Activated T-cell treated with anti-CD3 and anti-CD28 coated beads for 48 hours (primary cell): ENCODE data around the gene NFAM1.

ENCODE experiments used
- DNase-seq: peaks from one replicate; pipeline ENCODE4 v3.0.0-alpha.2; 2020; ENCODE audit warnings: low read depth

The NFAM1 gene

DNA sequence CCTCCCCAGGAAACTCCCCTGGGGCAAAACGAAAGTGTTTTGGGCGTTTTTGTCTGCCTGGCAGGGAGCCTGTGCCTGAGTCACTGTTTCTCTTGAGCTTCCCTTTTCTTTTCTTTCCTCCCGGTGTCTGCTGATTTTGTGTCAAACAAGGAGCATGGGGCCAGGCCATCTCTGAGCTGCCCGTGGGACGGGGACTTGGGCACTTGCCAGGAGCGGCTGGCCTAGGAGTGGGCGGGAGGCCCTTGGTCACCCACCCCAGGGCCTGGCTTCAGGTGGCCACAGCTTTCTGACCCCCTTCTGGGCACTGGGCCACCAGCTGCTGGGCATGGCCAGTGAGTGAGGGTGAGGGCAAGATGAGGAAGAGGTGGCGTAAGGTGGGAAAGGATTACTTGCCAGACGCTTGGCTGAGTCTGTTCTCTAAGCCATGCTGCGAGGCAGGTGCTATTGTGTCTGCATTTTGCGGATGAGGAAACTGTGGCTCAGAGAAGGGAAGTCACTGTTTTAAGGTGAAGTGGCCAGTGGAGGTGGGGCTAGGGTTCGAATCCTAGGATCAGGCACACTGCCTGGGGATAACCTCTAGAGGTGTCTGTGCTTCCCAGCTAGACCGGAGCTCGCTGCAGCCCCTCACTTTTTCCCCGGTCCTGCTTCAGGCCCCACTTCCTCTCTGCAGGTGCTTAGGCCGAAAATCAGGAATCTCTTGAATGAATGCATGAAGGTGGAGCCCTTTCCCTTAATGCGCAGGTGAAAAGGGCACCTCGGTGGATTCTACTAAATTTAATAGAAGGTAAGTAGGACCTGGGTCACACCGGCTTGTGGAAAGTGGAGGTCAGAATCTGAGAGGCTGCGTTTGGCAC, 7.8 kb upstream of the NFAM1 start:
- no peak for DNase-seq

DNA sequence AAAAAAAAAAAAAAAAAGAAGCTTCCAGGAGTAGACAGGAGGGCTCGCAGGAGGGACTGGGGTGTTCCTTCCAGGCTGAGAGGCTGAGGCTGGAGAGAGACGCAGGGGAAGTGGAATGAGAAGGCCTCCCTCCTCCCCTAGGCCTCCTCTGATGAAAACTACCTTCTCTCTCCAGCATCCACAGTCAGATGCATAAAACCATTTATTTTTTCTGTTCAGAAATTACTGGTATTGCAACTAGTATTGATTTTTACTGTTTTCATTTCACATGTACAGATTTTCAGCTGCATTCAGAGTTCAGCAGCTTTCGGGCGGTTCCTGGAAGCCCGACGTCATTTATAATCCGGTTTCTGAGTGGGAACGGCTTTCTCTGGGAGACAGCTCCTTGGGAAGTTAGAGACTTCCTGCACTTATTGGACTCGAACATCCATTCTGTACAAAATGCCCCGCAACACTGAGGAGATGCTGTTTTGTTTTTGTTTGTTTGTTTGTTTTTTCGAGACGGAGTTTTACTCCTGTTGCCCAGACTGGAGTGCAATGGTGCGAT, 6.9 kb upstream of the NFAM1 start:
- no peak for DNase-seq

DNA sequence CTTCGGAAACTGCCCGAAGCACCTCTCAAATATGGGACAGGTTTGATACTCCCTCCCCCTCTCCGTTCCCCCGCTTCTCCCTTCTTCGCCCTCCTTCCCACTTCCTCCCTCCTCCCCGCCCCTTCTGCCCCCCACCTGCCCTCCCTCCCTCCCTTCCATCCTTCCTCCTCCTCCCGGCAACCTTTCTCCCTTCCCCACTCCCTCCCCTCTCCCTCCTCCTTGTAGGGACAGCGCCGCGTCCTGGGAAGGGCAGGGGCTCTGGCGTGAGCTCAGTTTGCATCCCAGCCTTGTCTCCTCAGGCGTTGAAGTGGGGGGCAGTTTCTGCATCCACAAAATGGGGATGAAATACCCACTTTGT, 6.1 kb upstream of the NFAM1 start:
- no peak for DNase-seq

DNA sequence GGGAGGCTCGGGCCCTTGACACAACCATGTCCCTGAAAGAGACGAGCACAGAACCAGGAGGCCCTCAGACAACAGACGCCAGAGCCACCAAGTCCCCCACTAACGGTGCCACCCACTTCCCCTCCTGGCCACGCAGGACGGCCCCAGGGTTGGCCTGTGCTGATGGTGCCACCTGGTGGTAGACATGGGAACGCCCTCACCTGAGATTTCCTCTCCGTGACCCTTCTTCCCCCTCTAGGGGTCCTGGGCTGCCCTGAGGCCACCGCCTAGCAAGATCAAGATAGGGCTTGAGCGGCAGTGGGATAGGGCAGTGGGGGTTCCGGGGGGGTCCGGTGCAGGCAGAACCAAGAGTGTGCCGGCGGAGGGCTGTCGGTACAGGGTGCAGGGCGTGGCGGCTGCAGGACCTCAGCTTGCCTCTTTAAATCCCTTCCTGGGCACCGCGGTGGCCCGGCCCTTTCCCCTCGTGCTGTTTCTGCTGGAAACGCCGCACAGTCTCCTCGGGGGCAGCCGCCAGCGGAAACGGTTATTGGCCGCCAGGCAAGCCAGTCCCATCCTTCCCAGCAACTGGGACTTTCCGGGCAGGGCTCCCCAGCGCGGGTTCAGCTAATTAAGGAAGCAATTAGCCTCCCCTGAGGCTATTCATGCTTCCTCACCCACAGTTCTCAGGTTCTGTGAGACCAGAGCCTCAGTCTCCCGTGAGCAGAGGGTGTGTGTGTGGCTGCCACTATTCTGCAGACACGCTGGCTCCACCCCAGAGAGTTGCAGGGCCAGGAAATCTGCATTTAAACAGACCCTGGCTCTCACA, 5.5 kb upstream of the NFAM1 start:
- peak; percentile 76 for DNase-seq

DNA sequence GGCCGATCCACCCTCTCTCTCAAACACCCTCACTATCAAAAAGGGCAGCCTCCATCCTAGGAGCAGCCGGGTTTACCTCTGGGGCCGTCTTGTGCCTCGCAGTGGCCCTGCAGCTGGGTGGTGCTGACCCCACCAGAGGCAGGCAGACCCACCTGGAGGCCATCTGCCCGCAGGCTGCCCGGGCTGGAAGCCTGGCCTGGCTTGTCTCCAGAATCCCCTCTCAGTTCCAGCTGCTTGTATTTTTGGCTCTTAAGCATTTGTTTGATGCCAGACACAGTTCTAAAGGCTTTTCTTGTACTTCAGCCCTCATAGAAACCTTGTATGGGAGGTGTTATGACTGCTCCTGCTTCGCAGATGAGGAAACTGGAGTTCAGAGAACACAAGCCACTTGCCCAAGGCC, 4.2 kb upstream of the NFAM1 start:
- no peak for DNase-seq

DNA sequence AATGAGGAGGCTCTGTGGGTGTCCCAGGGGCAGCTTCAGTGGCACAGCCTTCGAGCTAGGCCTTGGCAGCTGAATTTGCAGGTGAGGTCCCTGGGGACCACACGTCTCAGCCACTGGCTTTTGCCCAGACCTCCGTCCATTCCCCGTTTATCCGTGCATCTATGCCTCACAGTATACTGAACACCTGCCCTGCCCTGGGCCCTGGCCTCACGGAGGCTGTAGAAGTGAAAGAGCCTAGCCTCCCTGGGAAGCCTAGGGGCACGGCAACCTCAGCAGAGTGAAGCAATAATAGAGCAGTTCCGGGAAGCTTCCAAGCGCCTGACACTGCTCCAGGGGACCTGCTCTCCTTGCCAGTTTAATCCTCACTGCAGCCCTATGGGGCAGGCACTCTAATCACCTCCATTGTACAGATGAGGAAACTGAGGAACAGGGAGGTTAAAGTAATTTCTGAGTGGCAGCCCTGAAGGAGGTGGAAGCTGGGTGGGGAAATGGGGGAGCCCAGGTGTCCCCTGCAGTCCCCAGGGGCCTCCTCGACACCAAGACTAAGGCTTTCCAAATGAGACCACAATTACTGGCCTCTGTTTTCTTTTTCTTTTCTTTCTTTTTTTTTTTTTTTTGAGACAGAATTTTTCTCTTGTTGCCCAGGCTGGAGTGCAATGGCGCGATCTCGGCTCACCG, 2.7 kb upstream of the NFAM1 start:
- no peak for DNase-seq

DNA sequence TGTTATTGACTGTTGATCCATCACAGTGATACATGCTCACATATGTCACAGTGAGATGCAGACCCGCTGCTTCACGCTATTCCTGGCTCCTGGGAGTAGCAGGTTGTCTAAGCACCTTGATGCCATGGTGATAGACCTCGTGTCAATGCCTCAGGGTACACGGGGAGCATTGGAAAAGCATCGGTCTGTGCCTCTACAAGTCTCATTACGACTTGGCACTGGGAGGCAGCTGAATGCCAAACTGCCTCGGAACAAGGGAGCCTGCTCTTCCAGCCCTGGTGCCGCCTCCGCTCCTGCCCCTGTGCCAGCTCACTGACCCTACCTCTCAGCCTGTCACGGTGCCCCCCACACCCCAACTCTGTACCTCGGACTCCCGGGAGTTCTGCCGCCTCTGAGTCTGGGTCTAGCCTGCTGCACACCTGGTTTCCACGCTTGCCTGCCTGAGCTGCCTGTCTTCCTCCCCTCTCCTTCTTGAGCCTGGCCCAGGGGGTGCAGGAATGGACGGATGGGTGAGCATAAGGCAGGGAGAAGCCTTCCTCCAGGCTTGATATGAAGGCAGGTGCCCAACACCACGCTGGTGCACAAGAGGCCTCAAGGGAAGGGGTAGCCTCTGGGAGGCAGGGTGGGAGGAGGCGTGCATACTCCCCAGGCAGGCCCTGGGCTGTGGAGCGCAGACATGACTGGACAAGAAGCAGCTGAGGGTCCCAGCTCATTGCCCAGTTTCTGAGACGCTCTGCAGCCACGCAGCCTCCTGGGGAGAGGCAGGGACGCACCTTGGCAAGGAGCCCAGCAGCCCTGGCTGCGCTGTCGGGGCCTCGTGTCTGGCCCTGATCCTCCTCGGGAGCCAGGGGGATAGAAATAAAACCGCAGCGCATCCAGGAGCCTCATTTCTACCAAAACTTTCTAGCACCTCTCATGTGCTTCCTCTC, 1.8 kb upstream of the NFAM1 start:
- no peak for DNase-seq

DNA sequence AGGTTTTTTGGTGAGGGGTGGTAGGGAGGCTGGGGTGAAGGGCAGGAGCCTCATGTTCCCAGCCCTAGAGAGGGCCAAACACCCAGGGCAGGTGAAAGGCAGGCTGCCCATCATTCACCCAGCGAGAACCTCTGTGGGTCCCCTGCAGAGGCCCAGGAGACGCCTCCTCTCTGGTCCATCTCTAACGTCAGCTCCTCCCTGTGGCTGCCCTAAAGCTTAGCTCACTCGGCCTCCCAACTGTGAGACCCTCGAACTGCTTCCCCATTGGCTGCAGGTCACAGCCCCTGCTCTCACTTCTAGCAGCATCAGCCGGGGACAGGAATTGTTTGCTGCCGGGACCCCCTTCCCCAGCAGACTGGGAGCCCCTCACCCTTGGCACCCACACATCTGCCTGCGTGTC, 615 bp upstream of the NFAM1 start:
- DNase-seq = no peak

DNA sequence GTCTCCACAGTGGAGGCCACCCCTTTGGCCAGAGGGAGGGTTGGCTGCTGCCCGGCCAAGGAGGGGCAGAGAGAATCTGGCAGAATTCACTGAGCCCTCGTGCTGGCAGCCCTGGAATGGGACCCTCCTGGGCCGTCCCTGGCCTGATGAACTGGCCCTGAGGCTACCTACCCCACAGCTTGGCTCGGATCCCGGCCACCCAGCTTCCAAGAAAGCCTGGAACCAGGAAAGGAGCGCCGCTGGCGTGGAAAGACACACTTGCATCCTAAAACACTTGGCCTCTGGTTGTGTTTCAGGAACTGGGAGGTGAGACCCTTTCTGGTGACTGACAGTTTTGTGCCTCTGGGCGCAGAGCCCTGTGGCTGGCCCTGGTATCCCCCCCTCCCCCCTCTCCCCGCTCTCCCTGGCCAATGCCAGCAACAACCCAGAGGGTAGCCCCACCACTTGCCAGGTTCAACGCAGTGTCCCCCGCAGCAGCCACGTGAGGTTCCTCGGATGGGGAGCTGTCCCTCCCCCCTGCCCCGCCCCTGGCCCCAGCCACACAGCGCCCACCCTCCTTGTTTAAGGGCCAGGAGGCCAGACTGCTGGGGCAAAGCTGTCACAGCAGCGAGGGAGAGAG, 693 bp downstream of the NFAM1 start:
- no peak for DNase-seq

DNA sequence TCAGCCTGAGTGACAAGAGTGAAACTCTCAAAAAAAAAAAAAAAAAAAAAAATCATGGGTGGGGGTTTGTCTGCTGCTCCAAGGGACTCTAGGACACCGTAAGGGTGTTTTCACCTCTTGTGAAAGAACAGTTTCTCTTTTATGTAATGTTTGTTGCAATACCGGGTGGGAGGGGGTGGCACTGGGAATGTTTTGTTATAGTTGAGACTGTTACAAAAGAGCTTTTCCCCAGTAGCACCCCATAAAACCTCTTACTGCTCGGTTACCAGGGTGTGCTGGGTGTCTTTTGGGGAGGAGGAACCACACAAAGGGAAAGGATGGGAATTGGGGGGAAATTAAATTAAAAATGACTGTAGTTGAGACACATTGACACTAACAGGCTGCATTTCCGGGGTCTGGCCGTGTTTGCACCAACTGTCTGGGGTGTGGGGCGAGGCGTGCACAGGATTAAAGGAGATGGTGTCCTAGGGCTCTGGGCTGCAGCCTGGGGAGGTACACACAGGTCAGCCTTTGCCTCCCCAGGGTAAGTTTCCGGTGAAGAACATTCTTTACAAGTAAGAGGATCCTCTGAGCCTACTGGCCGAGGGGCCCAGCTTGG, 1.6 kb downstream of the NFAM1 start:
- DNase-seq = no peak

DNA sequence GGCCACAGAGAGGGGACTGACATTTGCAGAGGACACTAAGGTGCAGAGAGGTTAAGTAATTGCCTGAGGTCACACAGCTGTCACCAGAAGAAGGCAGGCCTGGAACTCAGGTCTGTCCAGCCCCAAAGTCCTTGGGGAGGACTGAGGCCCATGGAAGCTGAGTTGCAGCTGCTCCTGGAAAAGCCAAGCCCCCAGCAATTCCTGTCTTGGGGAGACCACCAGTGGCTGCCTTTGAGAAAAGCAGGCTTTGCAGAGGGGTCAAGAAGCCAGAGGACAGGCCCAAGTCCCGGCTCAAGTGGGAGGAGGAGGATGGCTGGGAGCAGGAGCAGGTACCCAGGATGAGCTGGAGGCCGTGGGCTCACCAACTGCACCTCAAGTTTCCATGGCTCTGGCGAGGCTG, 3.4 kb downstream of the NFAM1 start:
- DNase-seq = no peak

DNA sequence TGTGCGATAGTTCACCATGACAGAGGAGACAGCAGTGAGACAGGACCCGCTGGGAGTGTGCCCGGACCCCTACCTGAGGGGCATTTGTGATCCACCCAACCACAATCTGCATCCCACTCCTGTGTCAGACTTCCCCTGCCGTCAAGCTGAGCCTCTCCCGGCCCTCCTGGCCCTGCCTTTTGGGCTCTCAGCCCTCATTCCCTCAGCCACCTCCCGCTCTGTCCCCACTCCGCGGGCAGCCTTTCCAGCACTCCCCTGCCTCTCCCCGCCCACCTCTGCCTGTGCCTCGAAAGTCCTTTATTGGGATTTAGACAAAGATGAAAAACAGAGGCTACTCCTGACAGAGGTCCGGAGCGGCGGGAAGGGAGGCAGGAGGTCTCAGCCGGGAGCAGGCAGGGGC, 4.2 kb downstream of the NFAM1 start:
- no peak for DNase-seq

DNA sequence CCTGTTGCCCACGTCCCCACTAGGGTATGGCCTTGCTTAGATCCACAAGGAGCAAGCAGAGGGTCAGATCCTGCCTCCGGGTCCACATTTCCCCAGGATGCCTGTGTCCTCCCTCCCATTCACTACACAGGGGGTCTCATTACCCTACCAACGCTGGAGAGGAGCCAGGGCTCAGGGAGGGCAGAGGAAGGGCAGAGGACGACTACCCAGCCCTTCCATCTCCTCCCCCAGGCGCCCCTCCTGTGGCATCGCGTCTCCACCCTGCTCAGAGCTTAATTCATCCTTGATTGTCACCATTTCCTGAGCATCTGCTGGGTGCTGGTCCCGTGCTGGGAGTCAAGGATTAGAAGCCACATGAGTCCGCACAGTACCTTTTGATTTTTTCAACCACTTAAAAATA, 5.0 kb downstream of the NFAM1 start:
- DNase-seq = no peak

DNA sequence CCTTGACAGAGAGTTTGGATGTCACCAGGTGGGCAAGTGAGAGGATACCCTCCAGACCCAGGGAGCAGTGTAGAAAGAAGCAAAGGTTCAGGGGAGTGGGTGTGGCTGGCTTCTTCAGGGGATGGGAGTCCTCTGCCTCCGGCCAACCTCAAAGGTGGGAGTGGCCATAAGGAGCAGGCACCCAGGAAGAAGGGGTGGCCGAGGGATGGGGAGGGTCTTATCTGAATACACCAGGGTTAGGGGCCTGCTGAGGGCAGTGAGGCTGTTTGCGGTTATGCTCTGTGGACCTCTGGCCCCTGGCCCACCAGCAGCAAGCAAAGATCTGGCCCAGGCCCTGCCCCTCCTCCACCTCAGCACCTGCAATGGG, 6.2 kb downstream of the NFAM1 start:
- DNase-seq = no peak

DNA sequence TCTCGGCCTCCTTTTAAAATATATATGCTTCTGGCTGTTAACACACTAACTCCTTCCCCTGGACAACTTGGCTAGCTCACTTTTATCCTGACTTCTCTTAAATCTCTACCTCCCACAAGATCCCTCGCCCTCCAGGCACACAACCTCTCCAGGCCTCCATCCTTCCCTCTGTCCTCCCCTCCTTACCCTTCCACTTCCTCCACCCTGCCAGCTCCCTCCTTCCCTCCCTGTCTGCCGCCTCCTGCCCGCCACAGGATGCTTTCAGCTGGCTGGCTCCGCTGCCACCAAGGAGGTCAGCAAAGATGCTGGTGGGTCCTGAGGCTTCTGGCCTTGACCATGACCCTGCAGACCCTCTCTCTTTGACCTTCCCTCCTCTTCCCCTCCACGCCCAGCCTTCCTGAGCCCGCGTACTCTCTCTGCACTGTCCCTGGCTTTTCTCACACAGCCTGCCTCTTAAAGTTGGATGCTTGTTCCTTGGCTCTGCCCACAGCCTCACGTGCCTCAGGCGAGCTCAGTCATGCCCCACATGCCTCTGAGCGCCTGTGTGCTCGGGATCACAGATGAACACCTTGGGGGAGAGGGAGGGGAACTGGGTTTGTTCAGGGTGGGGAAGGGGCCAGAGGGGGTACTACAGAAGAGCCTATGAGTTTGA, 6.7 kb downstream of the NFAM1 start:
- no peak for DNase-seq

DNA sequence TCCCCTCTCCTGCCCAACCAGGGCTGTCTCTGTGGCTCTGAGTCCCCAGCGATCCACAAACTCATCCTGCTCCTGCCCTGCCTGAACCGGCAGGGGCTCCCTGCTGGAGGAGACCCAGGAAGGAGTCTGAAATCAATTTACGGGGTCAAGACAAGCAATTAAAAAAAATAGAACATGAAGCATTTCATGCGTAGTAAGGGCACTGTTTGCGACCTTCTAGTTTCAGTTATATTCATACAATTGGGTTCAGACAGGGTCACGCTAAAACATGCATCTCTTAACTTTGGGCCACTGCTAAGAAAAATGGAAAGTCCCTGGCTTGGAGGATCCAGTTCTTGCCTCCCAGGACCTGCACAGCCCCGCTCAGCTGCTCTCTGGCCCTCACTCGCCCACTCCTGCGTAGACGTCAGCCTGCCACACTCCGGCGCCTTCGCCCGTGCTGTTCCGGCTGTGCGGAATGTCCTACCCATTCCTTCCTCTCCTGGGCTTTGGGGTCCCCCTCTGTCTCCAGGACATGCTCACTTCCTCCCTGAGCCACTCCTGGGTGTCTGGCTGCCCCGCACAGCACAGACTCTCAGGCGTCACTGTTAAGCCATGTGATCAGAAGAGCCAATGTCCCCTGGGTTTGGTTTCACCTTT, 12.8 kb downstream of the NFAM1 start:
- DNase-seq = no peak

DNA sequence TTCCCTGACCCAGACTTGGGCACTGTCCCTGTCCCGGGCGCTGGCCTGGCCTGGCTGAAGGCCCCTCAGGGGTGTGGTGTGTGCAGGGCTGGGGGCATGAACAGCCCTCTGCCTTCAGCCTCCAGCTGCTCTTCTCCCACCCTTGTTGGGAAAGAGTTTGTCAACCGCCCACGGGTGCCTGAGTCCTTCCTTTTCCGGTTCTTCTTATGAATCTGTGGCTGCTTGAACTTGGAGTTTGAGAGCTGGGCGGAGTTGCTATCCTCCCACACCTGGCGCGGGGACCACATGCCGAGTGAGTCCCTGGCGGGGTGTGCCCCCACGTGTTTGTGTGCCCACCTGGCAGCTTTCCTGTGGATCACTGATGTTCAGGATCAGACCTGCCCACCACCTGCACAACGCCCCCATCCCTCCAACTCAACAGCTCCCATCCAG, 13.4 kb downstream of the NFAM1 start:
- DNase-seq = no peak

DNA sequence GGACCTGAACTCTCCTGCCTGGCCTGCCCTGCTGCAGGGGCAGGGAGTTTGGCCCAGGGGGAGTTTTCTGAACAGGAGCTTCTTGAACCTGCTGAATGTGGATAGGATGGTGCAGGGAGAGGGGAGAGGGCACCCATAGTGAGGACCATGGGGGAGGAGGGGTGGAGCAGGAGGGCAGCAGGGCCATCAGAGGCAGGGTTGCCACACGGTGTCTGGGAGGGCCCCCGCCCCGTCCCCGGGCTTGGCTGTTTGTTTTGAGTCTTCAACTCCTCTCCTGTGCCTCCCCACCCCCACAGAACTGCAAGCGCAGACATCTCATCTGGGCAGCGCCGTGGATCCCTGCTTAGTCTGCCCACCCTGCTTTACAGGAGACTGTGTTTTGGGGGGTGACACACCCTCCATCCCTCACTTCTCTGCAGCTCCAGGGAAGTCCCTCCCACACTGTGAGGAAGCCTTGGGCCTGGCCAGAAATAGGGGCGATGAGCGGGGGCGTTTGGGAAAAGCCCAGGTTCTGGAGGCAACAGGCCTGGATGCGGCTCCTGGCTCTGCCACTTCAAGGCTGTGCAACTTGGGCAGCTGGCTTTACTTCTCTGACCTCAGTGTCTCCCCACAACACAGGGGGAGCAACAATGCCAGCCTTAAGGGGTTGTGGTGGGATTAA, 14.4 kb downstream of the NFAM1 start:
- no peak for DNase-seq

DNA sequence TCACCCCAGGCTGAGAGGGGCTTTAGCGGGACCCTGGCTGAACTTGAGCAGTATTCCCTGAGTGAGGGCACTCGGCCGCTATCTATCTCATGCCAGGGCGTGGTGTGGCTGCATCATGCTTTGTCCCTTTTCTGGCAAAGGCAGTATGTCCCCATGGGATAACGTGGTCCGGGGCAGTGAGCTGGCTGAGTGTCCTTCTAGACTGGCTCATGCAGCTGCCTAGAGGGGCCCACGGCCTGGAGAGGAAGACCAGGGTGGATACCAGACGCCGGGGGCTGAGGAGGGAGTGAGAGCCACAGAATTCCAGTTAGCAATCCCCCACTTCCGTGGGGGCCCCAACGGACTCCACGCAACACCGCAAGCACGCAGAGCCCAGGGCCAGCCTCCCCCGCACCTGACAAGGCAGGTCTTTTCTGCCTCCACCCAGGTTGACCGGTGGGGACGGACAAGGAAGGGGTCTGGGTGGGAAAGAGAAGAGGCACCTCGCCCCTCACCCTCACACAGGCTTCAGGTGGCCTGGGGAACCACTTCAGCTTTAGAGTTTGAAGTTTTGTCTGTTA, 15.5 kb downstream of the NFAM1 start:
- no peak for DNase-seq
